ENCODE data around the gene C16orf87. TPM values are rescaled to one million over a fixed set of nuclear protein-coding genes. Genes with fewer than 3 reads are reported as not detected.

C16orf87 gene
- total RNA-seq, 1 experiment from 2014 or later: 10.2 TPM

DNA sequence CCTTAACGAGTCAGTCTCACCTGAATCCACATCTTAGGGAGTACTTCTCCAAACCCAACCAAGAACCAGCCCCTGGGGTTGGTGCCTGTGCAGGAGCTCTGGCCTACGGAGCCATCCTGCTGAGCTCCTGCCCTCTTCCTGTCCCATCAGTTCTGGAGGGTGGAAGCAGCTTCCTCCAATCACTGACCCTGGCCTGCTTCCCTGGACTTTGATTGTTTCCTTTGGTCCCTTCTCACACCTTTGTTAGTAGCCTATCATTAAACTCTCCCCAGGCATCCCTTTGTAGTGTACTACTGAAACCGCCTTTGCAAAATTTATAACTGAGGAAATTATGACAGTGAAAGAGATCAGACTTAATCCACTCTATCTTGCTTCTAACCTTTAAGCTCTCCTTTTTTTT is 21.1 kb upstream of the C16orf87 start:
- ChIA-PET POLR2A (no interaction called here), RAD21 (ENCODE audit: low non-redundant PET in 1 of 2, low total read pairs in 2 of 2, uncharacterized antibody in 2 of 2, unreplicated experiment in 2 of 2) (no interaction called here), CTCF (interaction anchor here (0.5 to 3.2 kb wide), 4 partner anchors 57 to 186 kb away, joined by 3 to 62 read pairs (median 26); no protein-coding TSS in a partner anchor)
- H3K4me2 ChIP-seq (ENCODE audit: low read length): no peak overlapping the region
- H3K4me3 ChIP-seq (replicated peaks in 1 of 2; ENCODE audit: low read depth in 1 of 2, low read length in 2 of 2): no peak overlapping the region
- no peaks in the 10 kb centered on the region for H3K4me1 ChIP-seq (ENCODE audit: control insufficient read depth in 1 of 2, insufficient read depth in 2 of 2, low read length in 2 of 2)
- H3K9me3 ChIP-seq (ENCODE audit: control insufficient read depth in 1 of 2, insufficient read depth in 1 of 2, low read depth in 1 of 2, low read length in 2 of 2): no peaks in the 10 kb centered on the region
- TF ChIP-seq ELF1 (IDR thresholded peaks at IDR 0.05; ENCODE audit: borderline replicate concordance, low read depth): no peak
- no peak for TF ChIP-seq ATF3 (IDR thresholded peaks at IDR 0.05)
- TF ChIP-seq TCF7L2 (IDR thresholded peaks at IDR 0.05; ENCODE audit: borderline replicate concordance, extremely low read depth, insufficient read depth, insufficient read length): no peak
- TF ChIP-seq CTCF (IDR thresholded peaks at IDR 0.05 in 2 of 3, conservative IDR thresholded peaks at IDR 0.05 in 1 of 3; ENCODE audit: borderline replicate concordance in 1 of 3, insufficient read depth in 1 of 3, low read depth in 2 of 3, low read length in 2 of 3): no peak
- TF ChIP-seq SP1 (IDR thresholded peaks at IDR 0.05; ENCODE audit: low read depth): no peak
- no peak for TF ChIP-seq EGR1 (IDR thresholded peaks at IDR 0.05; ENCODE audit: low read depth)
- TF ChIP-seq CBX3 (IDR thresholded peaks at IDR 0.05; ENCODE audit: low read depth): no peak
- TF ChIP-seq ZFX (IDR thresholded peaks at IDR 0.05): no peak
- no peak for TF ChIP-seq REST (IDR thresholded peaks at IDR 0.05; ENCODE audit: low read depth)
- no peak for TF ChIP-seq FOSL1 (IDR thresholded peaks at IDR 0.05; ENCODE audit: low read depth)
- TF ChIP-seq CEBPB (IDR thresholded peaks at IDR 0.05; ENCODE audit: low read depth): no peak
- TF ChIP-seq JUND (IDR thresholded peaks at IDR 0.05): no peak
- TF ChIP-seq, protein P1, sequence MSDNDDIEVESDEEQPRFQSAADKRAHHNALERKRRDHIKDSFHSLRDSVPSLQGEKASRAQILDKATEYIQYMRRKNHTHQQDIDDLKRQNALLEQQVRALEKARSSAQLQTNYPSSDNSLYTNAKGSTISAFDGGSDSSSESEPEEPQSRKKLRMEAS (IDR thresholded peaks at IDR 0.05): no peak
- TF ChIP-seq POLR2AphosphoS5 (IDR thresholded peaks at IDR 0.05; ENCODE audit: low read depth, low read length): no peak
- no peaks in the 10 kb centered on the region for H3K36me3 ChIP-seq (ENCODE audit: control insufficient read depth in 1 of 2, insufficient read depth in 2 of 2, low read length in 2 of 2)
- H3K79me2 ChIP-seq (ENCODE audit: insufficient read depth, low read length): no peaks in the 10 kb centered on the region
- H3K9me2 ChIP-seq (ENCODE audit: insufficient read depth): no peaks in the 10 kb centered on the region
- no peaks in the 10 kb centered on the region for H3K27me3 ChIP-seq (ENCODE audit: insufficient read depth, low read length)
- no peak overlapping the region for H2AFZ ChIP-seq (ENCODE audit: low read depth, low read length, poor library complexity, severe bottlenecking)
- no peak overlapping the region for H3K27ac ChIP-seq (ENCODE audit: low read depth, low read length)
- H4K20me1 ChIP-seq (ENCODE audit: insufficient read depth): no peaks in the 10 kb centered on the region
- BruUV-seq (replicated peaks): no TSS peak
- intact Hi-C loops (cut with micrococcal nuclease): loop anchor here (10.0 kb wide), 1 partner anchor 1313 kb away; no protein-coding TSS in a partner anchor
- DNase-seq (ENCODE audit: low read depth, low spot score): no peak
- H3K9ac ChIP-seq (ENCODE audit: low read length): no peak overlapping the region
- ATAC-seq: no peak

Data from HCT116 (cell line).